ENCODE results near the gene RSPH10B2. TPM values are rescaled to one million over a fixed set of nuclear protein-coding genes. Genes with fewer than 3 reads are reported as not detected.
"Not testable (repeated sequence)": the region's sequence is repeated elsewhere in the genome, so short reads cannot be mapped to it uniquely, and the experiment has no call there.

The RSPH10B2 gene
- total and polyA plus RNA-seq, 9 of the 15 experiments (the other 6 are each of a cell fraction or from before 2014, with no cell fraction given) = 0.04 to 0.11 (median 0.08) TPM; not detected in 5

GRCh38 chr7:6807393-6807918, 53.6 kb downstream of the RSPH10B2 start:
- H3K79me2 ChIP-seq (ENCODE audit: control insufficient read depth, insufficient read depth, low read length); CTCF ChIA-PET (ENCODE audit: low intra/inter-chr PET ratio); ATAC-seq; BruUV-seq (replicated peaks); H4K20me1 ChIP-seq (replicated peaks; ENCODE audit: control insufficient read depth, insufficient read depth, low read length); H3K27me3 ChIP-seq (ENCODE audit: control insufficient read depth in 2 of 2, insufficient read depth in 2 of 2, low read length in 2 of 2); POLR2A ChIA-PET; intact Hi-C loops (cut with micrococcal nuclease); H3K4me1 ChIP-seq (replicated peaks in 1 of 2; ENCODE audit: control insufficient read depth in 2 of 2, insufficient read depth in 2 of 2, low read length in 2 of 2); H3K4me2 ChIP-seq (ENCODE audit: insufficient read depth, low read length); H3K27ac ChIP-seq (ENCODE audit: extremely low read depth, low read depth, low read length); H2AFZ ChIP-seq (ENCODE audit: low read depth, low read length); DNase-seq (ENCODE audit: extremely low read depth in 1 of 4, low spot score in 3 of 4); H3K9me1 ChIP-seq (ENCODE audit: control insufficient read depth, insufficient read depth, low read length); in situ Hi-C loops (cut with MboI); H3K36me3 ChIP-seq (ENCODE audit: control insufficient read depth, insufficient read depth, low read length); H3K9me3 ChIP-seq (replicated peaks; ENCODE audit: control insufficient read depth, insufficient read depth, low read depth, low read length); FAIRE-seq; H3K4me3 ChIP-seq; H3K9ac ChIP-seq (ENCODE audit: insufficient read depth in 1 of 2, low read depth in 2 of 2, low read length in 2 of 2): not testable (repeated sequence)
- no CpG with 5 or more reads among the region's 4 CpGs for WGBS (ENCODE audit: insufficient coverage, low coverage, missing lambda C conversion rate)

- H3K4me1 ChIP-seq (replicated peaks in 1 of 2; ENCODE audit: control insufficient read depth in 2 of 2, insufficient read depth in 2 of 2, low read length in 2 of 2); H3K4me3 ChIP-seq; BruUV-seq (replicated peaks); H3K79me2 ChIP-seq (ENCODE audit: control insufficient read depth, insufficient read depth, low read length); H4K20me1 ChIP-seq (replicated peaks; ENCODE audit: control insufficient read depth, insufficient read depth, low read length); H3K9ac ChIP-seq (ENCODE audit: insufficient read depth in 1 of 2, low read depth in 2 of 2, low read length in 2 of 2); H3K4me2 ChIP-seq (ENCODE audit: insufficient read depth, low read length); POLR2A ChIA-PET; DNase-seq (ENCODE audit: extremely low read depth in 1 of 4, low spot score in 3 of 4); H3K27ac ChIP-seq (ENCODE audit: extremely low read depth, low read depth, low read length); CTCF ChIA-PET (ENCODE audit: low intra/inter-chr PET ratio); in situ Hi-C loops (cut with MboI); H3K36me3 ChIP-seq (ENCODE audit: control insufficient read depth, insufficient read depth, low read length); FAIRE-seq; H2AFZ ChIP-seq (ENCODE audit: low read depth, low read length); H3K9me1 ChIP-seq (ENCODE audit: control insufficient read depth, insufficient read depth, low read length); H3K9me3 ChIP-seq (replicated peaks; ENCODE audit: control insufficient read depth, insufficient read depth, low read depth, low read length); ATAC-seq; H3K27me3 ChIP-seq (ENCODE audit: control insufficient read depth in 2 of 2, insufficient read depth in 2 of 2, low read length in 2 of 2); intact Hi-C loops (cut with micrococcal nuclease): not testable (repeated sequence)
- no CpG with 5 or more reads among the region's 6 CpGs for WGBS (ENCODE audit: insufficient coverage, low coverage, missing lambda C conversion rate)
Measured at GRCh38 chr7:6807959-6808358, 54.1 kb downstream of the RSPH10B2 start.

- in situ Hi-C loops (cut with MboI); H3K27me3 ChIP-seq (ENCODE audit: control insufficient read depth in 2 of 2, insufficient read depth in 2 of 2, low read length in 2 of 2); DNase-seq (ENCODE audit: extremely low read depth in 1 of 4, low spot score in 3 of 4); H2AFZ ChIP-seq (ENCODE audit: low read depth, low read length); CTCF ChIA-PET (ENCODE audit: low intra/inter-chr PET ratio); H3K36me3 ChIP-seq (ENCODE audit: control insufficient read depth, insufficient read depth, low read length); H4K20me1 ChIP-seq (replicated peaks; ENCODE audit: control insufficient read depth, insufficient read depth, low read length); H3K9me1 ChIP-seq (ENCODE audit: control insufficient read depth, insufficient read depth, low read length); H3K79me2 ChIP-seq (ENCODE audit: control insufficient read depth, insufficient read depth, low read length); BruUV-seq (replicated peaks); intact Hi-C loops (cut with micrococcal nuclease); ATAC-seq; H3K9me3 ChIP-seq (replicated peaks; ENCODE audit: control insufficient read depth, insufficient read depth, low read depth, low read length); H3K9ac ChIP-seq (ENCODE audit: insufficient read depth in 1 of 2, low read depth in 2 of 2, low read length in 2 of 2); H3K27ac ChIP-seq (ENCODE audit: extremely low read depth, low read depth, low read length); H3K4me2 ChIP-seq (ENCODE audit: insufficient read depth, low read length); POLR2A ChIA-PET; FAIRE-seq; H3K4me3 ChIP-seq; H3K4me1 ChIP-seq (replicated peaks in 1 of 2; ENCODE audit: control insufficient read depth in 2 of 2, insufficient read depth in 2 of 2, low read length in 2 of 2): not testable (repeated sequence)
- WGBS (ENCODE audit: insufficient coverage, low coverage, missing lambda C conversion rate) = 87% methylated on average over 2 of the region's 2 CpGs
Measured at GRCh38 chr7:6813011-6813410, 59.1 kb downstream of the RSPH10B2 start.

- H3K36me3 ChIP-seq (ENCODE audit: control insufficient read depth, insufficient read depth, low read length); FAIRE-seq; H3K4me2 ChIP-seq (ENCODE audit: insufficient read depth, low read length); CTCF ChIA-PET (ENCODE audit: low intra/inter-chr PET ratio); H3K9me1 ChIP-seq (ENCODE audit: control insufficient read depth, insufficient read depth, low read length); H3K4me3 ChIP-seq; H3K27me3 ChIP-seq (ENCODE audit: control insufficient read depth in 2 of 2, insufficient read depth in 2 of 2, low read length in 2 of 2); H3K9me3 ChIP-seq (replicated peaks; ENCODE audit: control insufficient read depth, insufficient read depth, low read depth, low read length); intact Hi-C loops (cut with micrococcal nuclease); H3K9ac ChIP-seq (ENCODE audit: insufficient read depth in 1 of 2, low read depth in 2 of 2, low read length in 2 of 2); BruUV-seq (replicated peaks); ATAC-seq; H4K20me1 ChIP-seq (replicated peaks; ENCODE audit: control insufficient read depth, insufficient read depth, low read length); H3K4me1 ChIP-seq (replicated peaks in 1 of 2; ENCODE audit: control insufficient read depth in 2 of 2, insufficient read depth in 2 of 2, low read length in 2 of 2); H2AFZ ChIP-seq (ENCODE audit: low read depth, low read length); H3K27ac ChIP-seq (ENCODE audit: extremely low read depth, low read depth, low read length); DNase-seq (ENCODE audit: extremely low read depth in 1 of 4, low spot score in 3 of 4); POLR2A ChIA-PET; H3K79me2 ChIP-seq (ENCODE audit: control insufficient read depth, insufficient read depth, low read length): not testable (repeated sequence)
- 94% methylated on average over 5 of the region's 7 CpGs for WGBS (ENCODE audit: insufficient coverage, low coverage, missing lambda C conversion rate)
- in situ Hi-C loops (cut with MboI) = loop anchor here (5.0 kb wide), 1 partner anchor 908 kb away; no protein-coding TSS in a partner anchor
Measured at GRCh38 chr7:6815470-6815869, 61.6 kb downstream of the RSPH10B2 start.
